GM19240 (cell line): Measurements from ENCODE around the gene SRGAP1.
"Not testable (repeated sequence)": the region's sequence is repeated elsewhere in the genome, so short reads cannot be mapped to it uniquely, and the experiment has no call there.

Source experiments
- DNase-seq: peaks from one replicate; pipeline ENCODE4 v3.0.0; 2011; ENCODE audit warnings: low spot score; ENCODE audit not compliant: insufficient read length

The SRGAP1 gene

DNA sequence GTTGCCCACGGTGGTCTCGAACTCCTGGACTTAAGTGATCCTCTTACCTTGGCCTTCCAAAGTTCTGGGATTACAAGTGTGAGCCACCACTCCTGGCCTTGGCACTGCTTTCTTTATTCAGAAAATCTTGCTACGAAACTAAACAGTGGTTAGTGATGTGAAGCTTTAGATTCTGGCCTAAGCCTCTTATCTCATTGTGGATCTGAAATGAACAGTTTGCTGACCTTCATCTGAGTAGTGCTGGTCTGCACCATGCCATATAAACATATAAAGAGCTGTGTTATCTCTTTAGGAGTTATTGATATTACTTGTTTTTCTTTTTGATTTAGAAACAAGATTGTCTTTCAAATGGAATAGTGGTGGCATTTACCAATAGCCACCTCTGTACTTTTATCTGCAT lies 22.6 kb downstream of the SRGAP1 start:
- DNase-seq: no peak

DNA sequence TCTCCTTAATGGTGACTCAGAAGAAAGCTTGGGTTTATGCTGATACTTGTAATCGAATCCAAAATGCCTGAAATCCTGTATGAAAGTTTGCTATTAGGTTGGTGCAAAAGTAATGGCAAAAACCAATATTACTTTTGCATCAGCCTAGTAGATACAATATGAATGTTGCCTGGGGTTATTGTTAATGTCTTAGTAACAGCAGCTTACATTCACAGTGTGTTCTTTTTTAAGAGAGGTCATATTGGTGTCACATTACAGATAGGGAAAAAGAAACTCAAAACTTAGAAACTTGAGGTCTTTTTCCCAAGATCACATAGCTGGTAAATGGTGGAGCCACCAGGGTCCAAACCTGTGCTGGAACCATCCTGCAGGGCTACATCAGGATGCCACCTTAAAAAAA lies 25.2 kb downstream of the SRGAP1 start:
- no peak for DNase-seq

DNA sequence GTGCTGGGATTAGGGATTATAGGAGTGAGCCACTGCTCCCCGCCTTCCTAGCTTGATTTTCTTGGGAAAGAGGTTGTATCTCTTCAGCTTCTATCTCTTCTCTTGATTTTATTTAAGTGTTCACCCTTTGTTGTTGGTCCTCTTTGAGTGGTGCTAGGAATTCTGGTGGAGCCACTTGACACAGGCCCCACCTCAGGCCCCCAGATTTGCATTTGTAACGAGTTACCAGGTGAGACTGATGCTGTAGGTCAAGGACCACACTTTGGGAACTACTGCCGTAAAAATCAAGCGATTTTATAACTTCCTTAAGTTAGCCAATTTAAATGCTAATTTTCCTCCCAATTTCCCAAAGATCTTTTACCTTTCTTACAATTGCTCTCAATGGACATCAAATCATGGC lies 26.3 kb downstream of the SRGAP1 start:
- DNase-seq: no peak

DNA sequence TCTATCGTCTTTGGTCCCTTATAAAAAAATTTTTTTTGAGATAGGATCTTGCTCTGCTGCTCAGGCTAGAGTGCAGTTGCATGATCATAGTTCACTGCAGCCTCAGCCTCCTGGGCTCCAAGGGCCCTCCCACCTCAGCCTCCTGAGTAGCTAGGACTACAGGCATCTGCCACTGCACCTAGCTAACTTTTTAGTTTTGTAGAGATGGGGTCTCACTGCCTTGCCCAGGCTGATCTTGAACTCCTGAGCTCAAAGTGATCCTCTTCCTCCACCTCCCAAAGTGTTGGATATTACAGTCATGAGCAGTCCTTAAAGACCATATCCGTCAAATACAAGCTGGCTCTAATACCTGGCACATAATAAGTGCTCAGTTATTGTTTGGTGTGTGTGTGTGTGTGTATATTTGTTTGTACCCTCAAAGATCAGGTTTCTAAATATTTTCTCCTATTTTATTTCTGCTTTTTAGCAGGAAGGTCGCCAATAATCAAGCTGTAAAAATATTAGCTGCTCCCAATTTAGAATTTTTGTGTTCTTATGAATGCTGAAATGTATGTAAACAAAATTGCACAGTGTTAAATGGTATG lies 30.5 kb downstream of the SRGAP1 start:
- no peak for DNase-seq

DNA sequence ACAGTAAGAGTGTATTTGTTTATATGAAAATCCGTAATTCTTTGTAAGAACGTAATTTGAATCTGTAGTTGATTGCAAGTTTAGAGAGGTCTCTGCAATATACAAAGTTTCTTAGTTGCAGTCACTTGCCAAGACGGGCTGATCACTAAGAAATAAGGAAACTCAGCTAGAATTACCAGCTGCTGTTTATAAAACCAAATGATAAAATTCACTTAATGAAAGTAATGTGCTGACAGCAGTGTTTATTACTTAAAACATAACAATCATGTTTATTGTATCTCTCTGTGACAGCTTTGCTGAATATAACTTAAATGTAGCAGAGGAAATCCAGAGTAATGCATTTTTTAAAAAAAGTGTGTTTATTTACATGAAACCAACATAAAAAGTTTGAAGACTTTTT lies 31.2 kb downstream of the SRGAP1 start:
- DNase-seq: no peak

DNA sequence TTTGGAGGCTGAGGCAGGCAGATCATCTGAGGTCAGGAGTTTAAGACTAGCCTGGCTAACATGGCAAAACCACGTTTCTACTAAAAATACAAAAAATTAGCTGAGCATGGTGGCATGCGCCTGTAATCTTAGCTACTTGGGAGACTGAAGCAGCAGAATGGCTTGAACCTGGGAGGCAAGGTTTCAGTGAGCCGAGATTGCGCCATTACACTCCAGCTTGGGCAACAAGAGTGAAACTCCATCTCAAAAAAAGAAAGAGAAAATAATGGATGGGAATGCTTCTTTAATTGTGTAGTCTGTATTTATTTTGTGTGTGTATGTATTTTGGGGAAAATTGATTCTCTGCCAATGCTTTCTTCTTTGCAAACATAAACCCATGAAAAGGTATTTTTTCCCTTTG lies 32.5 kb downstream of the SRGAP1 start:
- DNase-seq: no peak

DNA sequence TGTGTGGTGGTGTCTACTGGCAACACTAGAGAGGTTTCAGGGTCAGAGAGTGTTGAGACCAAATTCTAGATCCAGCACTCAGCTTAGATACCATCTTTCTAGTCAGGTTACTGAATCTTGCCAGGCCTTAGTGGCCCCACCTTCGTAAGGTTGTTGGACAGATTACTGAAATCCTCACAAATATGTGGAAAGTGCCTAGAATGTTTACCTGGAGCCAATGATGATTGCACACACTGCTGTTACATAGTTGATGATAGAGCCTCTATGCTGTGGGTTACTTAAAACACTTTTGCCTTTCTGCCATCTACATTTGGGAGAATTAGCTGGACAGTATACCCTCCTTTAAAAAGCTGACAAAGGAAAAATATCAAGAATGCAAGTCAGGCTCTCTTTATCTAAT lies 33.2 kb downstream of the SRGAP1 start:
- DNase-seq: no peak

DNA sequence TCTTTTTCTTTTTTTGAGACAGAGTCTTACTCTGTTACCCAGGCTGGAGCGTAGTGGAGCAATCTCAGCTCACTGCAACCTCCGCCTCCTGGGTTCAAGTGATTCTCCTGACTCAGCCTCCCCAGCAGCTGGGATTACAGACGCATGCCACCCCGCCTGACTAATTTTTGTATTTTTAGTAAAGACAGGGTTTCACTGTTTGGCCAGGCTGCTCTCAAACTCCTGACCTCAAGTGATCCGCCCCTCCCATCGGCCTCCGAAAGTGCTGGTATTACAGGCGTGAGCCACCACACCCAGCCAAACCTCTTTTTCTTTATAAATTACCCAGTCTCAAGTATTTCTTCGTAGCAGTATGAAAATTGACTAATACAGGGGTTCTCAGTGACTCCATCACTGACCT lies 35.7 kb downstream of the SRGAP1 start:
- not testable (repeated sequence) for DNase-seq

DNA sequence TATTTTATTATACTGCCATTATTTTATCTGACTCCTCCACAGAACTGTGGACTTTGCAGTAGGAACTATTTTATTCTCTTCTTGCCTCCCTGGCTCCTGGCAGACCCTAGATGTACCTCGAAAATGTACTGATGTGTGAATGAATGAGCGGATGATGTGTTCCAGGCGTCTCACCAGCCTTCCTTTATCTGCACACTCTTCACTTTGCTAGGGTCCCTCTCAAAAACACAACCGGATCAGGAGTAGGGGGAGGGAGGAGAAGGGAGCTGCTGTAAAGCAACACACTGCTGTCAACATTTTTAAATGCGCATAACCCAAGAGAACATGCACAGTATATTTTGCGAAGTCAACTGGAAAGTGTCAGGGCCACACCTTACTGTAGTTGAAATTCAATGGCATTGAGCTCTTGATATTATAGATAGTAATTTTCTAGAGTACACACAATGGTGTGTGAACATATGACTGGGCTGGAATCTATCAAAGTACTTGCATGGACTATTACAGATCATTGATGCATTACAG lies 36.3 kb downstream of the SRGAP1 start:
- no peak for DNase-seq

DNA sequence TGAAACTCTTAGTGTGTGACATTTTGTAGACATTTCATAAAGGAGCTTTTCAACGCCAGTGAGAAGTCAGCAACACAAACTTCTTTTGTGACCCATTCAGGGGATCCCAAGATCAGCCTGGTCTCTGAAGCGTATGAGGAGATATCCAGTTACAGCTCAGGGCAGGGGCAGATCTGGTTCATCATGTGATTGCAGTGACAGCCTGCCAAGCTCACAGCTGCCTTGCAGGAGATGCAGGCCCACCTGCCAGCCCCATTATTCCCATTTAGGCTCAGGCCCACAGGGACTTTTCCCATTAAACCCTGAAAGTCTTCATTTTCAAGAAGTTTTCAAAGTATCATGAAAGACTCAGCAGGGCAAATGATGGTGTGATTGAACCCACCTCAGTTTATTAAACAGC lies 38.3 kb downstream of the SRGAP1 start:
- DNase-seq: no peak

DNA sequence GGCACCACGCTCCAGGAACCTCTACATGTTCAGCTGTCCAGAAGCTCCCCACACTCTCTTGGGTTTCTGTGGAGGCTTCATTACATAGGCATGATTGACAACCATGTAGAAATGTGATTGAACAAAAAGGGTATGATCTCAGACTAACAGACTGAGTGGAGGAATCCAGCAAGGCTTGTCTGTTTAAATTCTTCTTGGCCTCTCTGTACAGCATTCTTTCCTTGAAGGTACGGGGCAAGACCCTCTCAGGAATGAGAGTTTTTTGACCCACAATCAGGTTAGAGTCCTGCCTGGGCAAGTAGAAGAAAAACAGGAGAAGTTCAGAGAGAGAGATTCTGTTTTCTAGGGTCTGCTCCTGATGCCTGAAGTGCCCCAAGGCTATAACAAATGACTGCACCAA lies 40.9 kb downstream of the SRGAP1 start:
- no peak for DNase-seq

DNA sequence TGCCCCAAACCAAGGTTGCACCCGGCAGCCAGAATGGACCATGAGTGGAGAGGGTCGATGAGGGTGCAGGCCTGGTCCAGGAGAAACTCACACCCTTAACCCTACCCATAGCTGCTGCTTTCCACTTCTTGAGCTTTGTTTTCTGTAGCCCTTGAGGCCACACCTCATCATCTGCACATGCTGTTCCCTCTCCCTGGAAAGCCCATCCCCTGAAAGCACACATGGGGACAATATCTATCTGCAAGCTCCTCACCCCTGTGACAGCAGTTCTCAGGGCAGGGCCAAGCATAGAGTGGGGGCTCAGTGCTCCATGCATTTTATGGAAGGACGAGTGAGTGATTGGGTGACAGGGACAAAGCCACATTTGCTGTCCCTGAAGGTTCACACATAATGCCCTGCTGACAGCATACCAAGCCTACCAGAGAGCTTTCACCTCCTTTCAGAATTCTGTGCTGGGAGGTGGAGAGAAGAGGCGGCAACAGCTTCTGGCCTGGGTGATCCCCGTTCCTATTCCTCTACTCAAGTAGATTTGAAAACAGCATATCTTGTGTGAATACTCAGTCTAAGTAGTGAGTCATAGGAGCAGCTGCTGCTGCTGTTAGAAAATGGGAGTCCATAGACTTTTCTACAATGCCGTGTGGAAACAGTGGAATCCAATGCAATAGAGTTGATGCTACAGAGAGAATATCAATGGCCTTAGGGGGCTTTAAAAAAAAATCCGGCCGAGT lies 44.6 kb downstream of the SRGAP1 start:
- no peak for DNase-seq

DNA sequence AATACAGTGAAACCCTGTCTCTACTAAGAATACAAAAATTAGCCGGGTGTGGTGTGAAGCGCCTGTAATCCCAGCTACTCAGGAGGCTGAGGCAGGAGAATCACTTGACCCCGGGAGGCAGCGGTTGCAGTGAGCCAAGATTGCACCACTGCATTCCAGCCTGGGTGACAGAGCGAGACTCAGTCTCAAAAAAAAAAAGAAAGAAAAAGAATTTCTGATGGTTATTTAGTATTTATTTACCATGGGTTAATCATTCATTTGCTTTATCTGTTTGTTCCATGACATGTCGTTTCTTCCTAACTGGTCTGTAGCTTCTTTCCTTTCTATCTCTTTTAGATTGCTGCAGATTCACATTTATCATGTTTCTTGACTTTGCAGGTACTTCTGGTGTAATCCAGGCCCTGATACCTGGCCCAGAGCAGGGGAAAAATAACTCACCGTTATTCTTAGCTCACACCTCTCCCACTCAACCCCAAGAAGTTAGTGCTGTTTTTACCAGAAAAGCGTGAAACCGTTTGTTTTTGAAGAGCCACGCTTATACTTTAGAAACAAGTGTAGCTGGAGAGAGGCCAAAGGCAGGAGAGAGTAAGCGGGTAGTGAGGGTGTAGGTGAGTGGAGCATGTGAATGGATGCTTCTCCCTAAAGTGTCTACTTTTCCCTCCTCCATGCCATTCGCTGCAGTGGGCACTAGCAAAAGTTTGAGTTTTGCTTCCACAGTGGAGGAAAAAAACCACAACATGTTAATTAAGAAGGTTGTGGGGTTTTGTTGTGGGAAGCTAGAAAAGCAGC lies 45.4 kb downstream of the SRGAP1 start:
- no peak for DNase-seq

DNA sequence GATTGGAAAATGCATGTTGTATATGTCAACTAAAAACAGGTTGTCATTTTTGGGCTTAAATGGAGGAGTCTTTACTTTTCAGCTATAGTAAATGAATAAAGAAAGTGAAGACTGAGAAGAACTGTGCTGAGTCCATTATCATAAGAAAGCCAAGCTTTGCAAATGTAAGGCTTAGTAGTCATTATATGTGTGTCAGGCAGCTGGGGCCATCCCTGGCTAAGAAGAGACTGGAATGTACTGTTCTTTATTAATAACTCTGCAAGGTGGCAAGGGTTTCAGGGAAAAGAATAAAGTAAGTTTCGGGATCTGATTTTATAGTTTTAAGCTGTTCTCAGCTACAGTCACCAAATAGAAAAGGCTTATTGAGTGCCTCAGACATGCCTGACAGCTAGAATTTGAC lies 48.7 kb downstream of the SRGAP1 start:
- no peak for DNase-seq

DNA sequence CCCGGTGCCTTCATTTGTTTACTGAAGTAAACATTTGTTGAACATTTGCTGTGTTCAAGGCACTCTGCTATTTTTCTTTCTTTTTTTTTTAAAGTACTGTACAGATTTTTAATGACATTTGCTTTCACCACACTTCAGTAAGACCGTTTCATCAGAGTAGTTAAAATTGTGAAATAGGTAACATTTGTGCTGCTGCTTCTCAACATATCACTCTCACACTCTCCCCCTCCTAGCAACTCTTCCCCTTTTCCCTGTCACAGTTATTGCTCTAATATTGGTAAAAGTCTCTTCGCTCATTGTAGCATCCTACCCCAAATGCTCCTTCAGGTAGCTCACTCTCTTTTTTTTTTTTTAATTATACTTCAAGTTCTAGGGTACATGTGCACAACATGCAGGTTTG lies 49.6 kb downstream of the SRGAP1 start:
- DNase-seq: no peak

DNA sequence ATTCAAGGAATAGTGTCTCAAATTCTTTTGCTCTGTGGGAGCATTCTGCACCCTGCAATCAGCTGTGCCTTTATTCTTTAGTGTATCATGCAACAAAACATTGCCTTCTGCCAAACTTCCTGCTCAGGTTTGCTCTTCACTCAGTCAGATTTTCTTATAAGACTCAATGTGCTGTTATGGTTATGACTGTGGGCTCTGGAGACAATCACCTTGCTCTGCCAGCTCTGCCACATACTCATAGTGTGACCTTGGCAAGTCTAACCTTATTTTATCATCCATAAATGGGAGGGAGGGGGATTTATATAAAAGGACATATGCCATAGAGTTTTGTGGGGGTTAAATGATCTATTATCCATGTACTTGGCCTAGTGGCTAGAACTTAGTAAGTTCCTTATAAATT lies 51.3 kb downstream of the SRGAP1 start:
- DNase-seq: no peak

DNA sequence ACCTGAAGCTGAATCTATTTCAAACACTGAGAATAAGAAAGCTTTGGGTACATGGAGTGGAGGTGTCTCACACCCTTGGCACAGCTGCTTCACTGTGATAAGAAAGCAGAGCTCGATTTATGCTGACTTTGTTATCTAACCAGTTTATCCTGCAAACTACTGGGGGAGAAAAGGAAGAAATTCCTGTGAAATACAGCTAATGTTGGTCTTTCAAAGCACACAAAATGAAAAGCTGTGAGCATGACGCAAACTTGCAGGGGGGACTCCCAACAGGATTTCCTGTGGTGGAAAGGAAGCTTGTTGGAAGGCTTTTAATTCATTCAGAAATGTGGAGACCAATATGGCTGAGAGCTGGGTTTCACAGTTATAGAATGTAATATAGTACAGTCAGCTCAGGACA lies 53.4 kb downstream of the SRGAP1 start:
- no peak for DNase-seq

DNA sequence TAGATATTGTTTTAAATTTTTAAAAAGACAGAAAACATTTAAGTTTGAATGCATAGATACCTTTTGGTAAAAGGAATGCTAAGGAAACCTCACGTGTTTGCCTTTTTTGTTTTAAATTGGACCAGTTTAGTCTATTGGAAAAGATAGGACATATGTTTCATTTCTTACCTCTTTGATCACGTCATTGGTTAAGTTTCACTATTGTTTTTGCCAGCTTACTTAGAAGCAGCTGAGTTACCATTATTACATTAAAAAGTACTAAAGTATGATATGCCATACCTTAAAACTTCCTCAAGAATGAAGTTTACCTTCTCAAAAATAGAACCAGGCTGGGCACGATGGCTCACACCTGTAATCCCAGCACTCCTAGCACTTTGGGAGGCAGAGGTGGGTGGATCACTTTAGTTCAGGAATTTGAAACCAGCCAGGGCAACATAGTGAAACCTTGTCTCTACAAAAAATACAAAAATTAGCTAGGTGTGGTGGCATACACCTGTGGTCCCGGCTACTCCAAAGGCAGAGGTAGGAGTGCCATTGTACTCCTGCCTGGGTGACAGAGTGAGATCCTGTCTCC lies 54.4 kb downstream of the SRGAP1 start:
- no peak for DNase-seq

DNA sequence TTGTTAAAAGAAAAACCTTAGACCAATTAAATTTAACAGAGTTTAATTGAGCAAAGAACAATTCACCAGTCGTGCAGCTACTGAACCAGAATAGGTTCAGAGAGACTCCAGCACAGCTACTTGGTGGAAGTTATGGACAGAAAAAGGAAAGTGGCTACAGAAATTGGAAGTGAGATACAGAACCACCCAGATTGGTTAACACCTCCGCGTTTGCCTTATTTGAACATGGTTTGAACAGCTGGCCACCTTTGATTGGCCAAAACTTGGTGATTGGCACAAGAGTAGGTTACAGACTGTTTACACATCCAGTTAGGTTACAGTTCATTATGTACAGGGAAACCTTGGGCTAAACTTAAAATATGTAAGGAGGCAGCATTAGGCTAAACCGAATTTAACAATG lies 54.9 kb downstream of the SRGAP1 start:
- DNase-seq: no peak

DNA sequence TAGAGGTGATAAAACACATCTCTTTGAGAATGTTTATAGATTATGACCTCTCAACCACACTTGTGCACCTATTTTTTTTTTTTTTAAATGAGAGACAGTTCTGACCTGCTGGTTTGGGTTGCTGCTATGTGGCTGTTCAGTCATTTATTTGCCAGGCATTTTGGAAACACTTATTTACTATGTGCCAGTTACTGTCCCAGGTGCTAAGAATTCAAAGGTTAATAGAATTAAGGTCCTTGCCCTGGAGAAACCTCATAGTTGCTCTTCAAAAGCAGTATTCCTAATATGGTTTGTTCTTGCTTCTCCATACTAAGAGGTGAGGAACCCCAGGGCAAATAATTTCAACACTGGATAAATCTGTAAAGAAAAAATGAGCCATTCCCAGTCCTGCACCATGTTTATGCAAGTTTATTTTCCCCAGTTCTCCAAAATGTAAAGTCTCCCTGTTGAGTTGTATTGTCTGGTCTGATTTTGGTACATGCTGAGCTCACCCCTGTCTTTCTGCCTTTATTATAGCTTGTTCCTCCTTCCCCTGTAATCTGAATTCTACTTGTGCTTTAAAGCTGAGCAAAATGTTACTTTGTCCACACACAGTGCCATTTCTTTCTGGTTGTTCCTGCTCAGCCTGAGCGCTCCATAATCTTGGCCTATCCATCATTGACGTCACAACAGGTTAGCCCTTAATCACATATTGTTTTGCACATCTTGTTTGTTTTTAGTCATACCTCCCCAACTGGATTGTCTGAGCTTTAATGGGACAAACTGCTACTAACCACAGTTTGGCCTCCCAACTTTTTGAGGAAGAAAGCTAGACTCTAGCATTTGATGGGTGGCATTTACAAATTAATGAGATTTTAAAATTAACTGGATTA lies 56.7 kb downstream of the SRGAP1 start:
- no peak for DNase-seq

DNA sequence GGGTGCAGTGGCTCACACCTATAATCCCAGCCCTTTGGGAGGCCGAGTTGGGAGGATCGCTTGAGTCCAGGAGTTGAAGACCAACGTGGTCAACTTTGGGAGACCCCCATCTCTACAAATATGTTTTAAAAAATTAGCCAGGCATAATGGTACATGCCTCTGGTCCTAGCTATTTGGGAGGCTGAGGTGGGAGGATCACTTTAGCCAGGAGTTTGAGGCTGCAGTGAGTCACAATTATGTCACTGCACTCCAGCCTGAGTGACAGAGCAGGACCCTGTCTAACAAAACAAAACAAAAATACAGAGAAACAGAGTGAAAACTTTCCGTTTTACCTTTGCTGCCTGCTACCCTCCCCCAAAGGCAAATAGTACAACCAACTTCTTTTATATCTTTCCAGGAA lies 60.2 kb downstream of the SRGAP1 start:
- no peak for DNase-seq
